GM18508 (cell line): ENCODE measurements around the gene LAMP1.
"Not testable (repeated sequence)": the region's sequence is repeated elsewhere in the genome, so short reads cannot be mapped to it uniquely, and the experiment has no call there.

Experiments used
- ATAC-seq: cut with Tn5 transposase; IDR thresholded peaks from one replicate; pipeline ENCODE4 v1.9.1; 2021; ENCODE audit warnings: moderate number of reproducible peaks; ENCODE audit not compliant: insufficient read depth, unreplicated experiment

Gene LAMP1

GRCh38 chr13:113295776-113296175, 1.3 kb upstream of the LAMP1 start:
- no peak for ATAC-seq

DNA sequence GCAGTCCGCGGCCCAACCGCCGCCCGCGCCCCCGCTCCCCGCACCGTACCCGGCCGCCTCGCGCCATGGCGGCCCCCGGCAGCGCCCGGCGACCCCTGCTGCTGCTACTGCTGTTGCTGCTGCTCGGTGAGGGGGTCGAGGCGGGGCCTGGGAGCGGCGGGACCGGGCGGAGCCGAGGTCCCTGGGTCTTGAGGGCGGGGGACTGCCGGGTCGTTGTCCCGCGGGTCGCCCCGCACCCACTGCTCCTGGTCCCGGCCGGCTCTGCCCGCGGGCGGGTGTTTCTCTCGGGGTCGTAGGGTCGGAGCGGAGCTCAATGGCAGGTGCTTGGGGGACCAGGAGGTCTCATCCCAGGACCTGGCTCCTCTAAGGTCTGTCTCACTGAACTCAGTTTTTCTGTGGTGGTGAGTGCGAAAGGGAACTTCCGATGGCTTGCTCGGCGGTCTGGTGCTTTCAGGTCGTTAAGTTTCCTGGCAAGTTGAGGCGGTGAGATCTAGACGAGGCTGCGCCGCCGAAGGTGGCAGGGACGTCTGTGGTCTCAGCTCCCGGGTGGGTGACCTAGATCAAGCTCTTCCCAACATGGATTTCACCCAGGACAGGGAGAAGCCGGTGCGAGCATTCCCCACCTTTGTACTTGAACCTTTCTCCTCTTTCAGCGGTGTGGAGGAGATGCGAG, 467 bp downstream of the LAMP1 start:
- ATAC-seq = peak; percentile 18

DNA sequence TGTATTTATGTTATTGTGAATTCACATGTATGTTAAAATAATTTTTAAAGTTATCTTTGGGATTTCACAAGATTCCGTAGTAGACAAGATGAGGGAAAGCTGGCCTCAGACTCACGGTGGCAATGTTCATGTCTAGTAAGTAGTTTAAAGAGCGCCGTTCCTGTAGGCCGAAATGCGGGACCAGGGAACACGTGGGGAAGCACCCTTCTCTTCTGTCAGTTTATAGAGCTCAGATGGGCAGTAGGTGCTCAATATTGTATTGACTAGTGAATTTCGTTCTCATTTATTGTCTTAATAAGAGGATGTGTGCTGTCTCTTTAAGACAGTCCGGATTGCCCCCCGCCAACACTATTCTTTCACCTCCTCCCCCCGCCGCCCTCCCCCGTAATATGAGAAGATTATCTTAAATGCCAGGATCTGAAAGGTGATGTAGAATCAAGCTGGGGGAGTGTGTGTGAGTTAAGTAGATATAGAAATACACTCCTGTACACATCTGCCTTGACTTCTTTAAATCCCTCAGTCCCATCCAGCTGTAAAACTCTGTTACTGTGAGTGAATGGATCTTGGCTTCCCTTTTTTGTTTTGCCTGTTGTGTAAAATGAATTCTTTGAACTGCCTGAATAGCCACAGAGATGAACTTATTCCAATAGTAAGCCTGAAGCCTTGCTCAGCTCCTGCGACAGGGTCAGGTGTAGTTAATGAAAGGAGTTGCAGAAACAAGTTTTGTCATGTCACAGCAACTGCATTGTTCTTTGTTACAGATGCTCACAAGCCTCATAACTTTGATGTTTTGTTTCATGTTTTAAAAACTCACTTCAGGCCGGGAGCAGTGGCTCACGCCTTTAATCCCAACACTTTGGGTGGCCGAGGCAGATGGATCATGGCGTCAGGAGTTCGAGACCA, 1.3 kb downstream of the LAMP1 start:
- ATAC-seq = no peak

GRCh38 chr13:113299951-113300350, 2.9 kb downstream of the LAMP1 start:
- no peak for ATAC-seq

GRCh38 chr13:113302986-113303385, 5.9 kb downstream of the LAMP1 start:
- no peak for ATAC-seq

DNA sequence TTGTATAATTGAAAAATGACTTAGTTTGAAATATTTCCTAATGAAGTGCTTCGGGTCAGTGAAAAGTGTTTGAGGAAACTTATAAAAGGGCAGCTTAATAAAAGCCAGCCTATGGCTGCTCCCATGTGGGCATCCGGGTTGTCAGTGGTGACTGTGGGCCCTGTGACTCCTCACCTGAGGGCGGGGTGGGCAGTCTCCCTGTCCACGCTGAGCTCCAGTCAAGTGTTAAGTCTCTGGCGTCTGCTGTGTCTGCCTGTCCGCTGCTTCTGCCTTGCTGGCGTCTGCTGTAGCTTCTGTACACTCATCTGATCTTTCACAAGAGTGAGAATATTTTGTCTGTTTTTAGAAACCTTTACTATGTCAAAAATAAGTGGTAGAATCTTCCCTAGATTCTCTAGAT, 7.1 kb downstream of the LAMP1 start:
- ATAC-seq = no peak

- no peak for ATAC-seq
These were observed 8.2 kb downstream of the LAMP1 start for GRCh38 chr13:113305208-113305607.

DNA sequence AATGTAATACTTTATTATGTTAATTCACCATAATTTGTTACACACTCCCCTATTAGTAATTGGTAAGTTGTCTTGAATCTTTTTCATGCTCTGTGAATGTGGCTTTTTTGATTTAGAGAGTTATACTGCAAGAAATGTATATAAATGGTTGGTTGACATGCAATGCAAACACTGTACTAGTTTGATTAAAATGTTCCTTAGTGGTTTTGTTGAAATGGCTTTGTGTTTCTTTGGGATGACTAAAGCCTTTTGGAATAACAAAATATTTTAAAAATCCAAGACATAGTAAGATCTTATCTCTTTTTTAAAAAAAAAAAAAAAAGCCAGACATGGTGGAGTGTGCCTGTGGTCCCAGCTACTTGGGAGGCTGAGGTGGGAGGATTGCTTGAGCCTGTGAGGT, 10.5 kb downstream of the LAMP1 start:
- no peak for ATAC-seq

DNA sequence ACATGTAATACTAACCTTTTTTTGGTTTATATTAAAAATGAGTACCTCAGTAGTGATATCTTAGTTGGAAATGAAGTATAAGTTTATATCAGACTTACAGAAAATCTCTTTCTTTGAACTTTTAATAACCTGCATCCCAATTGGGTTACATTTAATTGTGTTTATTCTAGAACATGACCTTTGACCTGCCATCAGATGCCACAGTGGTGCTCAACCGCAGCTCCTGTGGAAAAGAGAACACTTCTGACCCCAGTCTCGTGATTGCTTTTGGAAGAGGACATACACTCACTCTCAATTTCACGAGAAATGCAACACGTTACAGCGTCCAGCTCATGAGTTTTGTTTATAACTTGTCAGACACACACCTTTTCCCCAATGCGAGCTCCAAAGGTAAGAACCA, 12.4 kb downstream of the LAMP1 start:
- no peak for ATAC-seq

GRCh38 chr13:113314112-113314511, 17.1 kb downstream of the LAMP1 start:
- ATAC-seq = not testable (repeated sequence)

GRCh38 chr13:113314895-113315470, 17.9 kb downstream of the LAMP1 start:
- not testable (repeated sequence) for ATAC-seq

GRCh38 chr13:113315992-113316391, 19.0 kb downstream of the LAMP1 start:
- ATAC-seq = no peak

DNA sequence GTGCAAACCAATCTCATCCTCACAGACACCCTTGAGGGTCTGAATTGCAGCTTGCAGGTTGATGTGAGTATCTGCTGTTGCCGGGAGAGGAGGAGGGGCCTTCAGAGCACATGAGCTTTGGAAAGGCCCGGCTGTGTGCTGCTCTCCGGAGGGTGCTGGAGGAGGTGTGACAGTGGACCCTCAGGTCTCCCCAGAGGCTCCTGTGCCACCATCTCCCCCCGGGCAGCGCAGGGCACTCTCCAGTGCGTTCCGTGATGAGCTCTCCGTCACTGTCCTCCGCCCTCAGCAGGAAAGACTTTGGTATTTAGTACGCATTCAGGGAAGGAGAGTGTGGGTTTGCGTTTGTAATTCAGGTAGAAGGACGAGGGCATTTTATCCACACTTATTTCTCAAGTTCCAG, 20.0 kb downstream of the LAMP1 start:
- no peak for ATAC-seq

DNA sequence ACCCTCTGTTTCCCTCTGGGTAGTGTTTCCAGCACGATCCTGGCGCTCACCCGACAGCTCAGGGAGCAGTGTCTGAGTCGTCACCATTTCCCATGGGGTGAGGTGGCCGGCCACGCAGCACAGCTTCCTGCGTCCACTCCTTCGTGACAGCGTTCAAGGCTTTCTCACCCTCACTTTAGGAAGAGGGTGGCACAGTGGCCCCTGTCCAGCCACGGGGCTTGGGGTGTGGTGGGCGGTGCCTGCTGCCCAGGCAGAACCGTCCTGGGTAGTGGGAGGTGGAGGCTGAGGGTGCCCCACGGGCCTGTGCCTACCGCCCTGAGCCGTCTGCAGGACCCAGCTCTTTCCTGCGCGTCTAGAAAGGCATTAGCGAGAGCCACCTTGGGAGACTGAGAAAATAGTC, 21.9 kb downstream of the LAMP1 start:
- no peak for ATAC-seq

- ATAC-seq = no peak
These were observed 22.3 kb downstream of the LAMP1 start for GRCh38 chr13:113319371-113319770.

DNA sequence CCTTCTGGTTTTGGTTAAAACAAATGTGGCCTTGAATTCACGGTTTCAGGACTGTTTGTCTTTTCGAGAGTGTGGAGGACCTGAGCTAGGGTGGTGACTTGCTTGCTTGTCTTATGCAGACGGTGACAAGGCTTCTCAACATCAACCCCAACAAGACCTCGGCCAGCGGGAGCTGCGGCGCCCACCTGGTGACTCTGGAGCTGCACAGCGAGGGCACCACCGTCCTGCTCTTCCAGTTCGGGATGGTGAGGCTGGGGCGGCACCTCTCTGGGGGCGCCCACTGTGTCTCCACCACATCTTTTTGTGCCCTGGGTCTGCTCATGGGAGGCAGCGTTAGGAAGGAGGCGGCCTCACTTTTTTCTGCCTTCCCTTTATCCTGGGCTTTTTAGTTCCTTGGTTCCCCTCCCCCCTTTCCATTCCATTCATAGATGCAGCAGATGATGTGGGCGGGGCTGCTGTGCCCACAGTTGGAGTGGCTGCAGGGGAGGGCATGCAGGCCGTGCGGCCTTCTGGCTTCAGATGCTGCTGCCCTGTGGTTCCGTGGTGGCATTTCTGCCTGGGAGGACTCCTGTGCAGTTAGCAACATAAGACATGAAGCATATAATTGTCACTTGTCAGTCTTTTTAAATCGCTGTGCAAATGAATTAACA, 23.3 kb downstream of the LAMP1 start:
- no peak for ATAC-seq

GRCh38 chr13:113321546-113321945, 24.5 kb downstream of the LAMP1 start:
- ATAC-seq = no peak

DNA sequence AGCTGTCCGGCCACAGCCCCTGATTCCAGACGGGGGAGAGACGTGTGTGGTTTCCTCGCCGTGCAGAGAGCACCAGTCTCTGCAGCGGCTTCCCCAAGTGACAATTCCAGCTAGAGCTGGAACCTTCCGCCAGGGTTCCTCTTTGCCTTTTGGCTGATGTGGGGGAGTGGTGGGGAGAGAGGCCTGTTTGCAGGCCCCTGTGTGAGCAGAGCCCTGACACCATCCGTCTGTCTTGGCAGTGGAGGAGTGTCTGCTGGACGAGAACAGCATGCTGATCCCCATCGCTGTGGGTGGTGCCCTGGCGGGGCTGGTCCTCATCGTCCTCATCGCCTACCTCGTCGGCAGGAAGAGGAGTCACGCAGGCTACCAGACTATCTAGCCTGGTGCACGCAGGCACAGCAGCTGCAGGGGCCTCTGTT, 25.0 kb downstream of the LAMP1 start:
- ATAC-seq = no peak

GRCh38 chr13:113322890-113323651, 26.0 kb downstream of the LAMP1 start:
- no peak for ATAC-seq

DNA sequence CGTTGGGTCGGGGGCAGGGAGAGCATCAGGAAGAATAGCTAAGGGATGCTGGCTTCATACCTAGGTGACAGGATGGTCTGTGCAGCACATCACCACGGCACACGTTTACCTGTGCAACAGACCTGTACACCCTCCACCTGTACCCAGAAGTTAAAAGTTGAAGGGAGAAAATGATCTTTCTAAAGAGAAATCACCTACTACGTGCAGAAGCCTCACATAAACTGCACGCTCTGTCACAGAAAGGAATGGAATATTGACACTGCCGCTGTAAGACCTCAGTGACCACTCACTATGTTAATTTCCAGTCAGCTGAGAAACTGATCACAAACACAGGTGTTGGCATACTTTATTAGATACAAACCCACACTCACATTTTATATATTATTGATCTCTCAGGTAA, 26.8 kb downstream of the LAMP1 start:
- ATAC-seq = no peak
